ENCODE measurements around the gene FAAH.

FAAH gene

GRCh38 chr1:46401154-46401913, 7.2 kb downstream of the FAAH start:
- DNase-seq (ENCODE audit: low spot score): no peak

GRCh38 chr1:46401964-46402626, 8.0 kb downstream of the FAAH start:
- DNase-seq (ENCODE audit: low spot score): no peak

GRCh38 chr1:46403916-46404315, 9.8 kb downstream of the FAAH start:
- DNase-seq (ENCODE audit: low spot score): no peak

GRCh38 chr1:46404482-46405196, 10.5 kb downstream of the FAAH start:
- DNase-seq (ENCODE audit: low spot score): no peak

GRCh38 chr1:46405197-46405555, 11.1 kb downstream of the FAAH start:
- DNase-seq (ENCODE audit: low spot score): no peak

GRCh38 chr1:46405724-46406123, 11.6 kb downstream of the FAAH start:
- DNase-seq (ENCODE audit: low spot score): no peak

GRCh38 chr1:46406881-46407608, 12.9 kb downstream of the FAAH start:
- DNase-seq (ENCODE audit: low spot score): no peak

- DNase-seq (ENCODE audit: low spot score): no peak
These were observed 13.5 kb downstream of the FAAH start for GRCh38 chr1:46407636-46408035.

GRCh38 chr1:46408356-46409062, 14.4 kb downstream of the FAAH start:
- no peak for DNase-seq (ENCODE audit: low spot score)

GRCh38 chr1:46409063-46409372, 14.9 kb downstream of the FAAH start:
- DNase-seq (ENCODE audit: low spot score): no peak

GRCh38 chr1:46410156-46411009, 16.3 kb downstream of the FAAH start:
- no peak for DNase-seq (ENCODE audit: low spot score)

- no peak for DNase-seq (ENCODE audit: low spot score)
These were observed 16.9 kb downstream of the FAAH start for GRCh38 chr1:46411010-46411405.

GRCh38 chr1:46411601-46412341, 17.7 kb downstream of the FAAH start:
- DNase-seq (ENCODE audit: low spot score): no peak

- DNase-seq (ENCODE audit: low spot score): no peak
These were observed 18.9 kb downstream of the FAAH start for GRCh38 chr1:46412893-46413595.

GRCh38 chr1:46413596-46413985, 19.5 kb downstream of the FAAH start:
- DNase-seq (ENCODE audit: low spot score): no peak

- no peak for DNase-seq (ENCODE audit: low spot score)
These were observed 21.4 kb downstream of the FAAH start for GRCh38 chr1:46415514-46415913.

GRCh38 chr1:46418976-46419375, 24.9 kb downstream of the FAAH start:
- DNase-seq (ENCODE audit: low spot score): no peak

GRCh38 chr1:46420533-46420915, 26.4 kb downstream of the FAAH start:
- DNase-seq (ENCODE audit: low spot score): no peak

- DNase-seq (ENCODE audit: low spot score): no peak
These were observed 27.6 kb downstream of the FAAH start for GRCh38 chr1:46421739-46422138.
